HG02884 (cell line): Measurements from ENCODE around the gene FRG2C.
"Not testable (repeated sequence)": the region's sequence is repeated elsewhere in the genome, so short reads cannot be mapped to it uniquely, and the experiment has no call there.

Source experiments
- ATAC-seq: cut with Tn5 transposase; IDR thresholded peaks from one replicate; pipeline ENCODE4 v1.9.1; 2021; ENCODE audit warnings: mild to moderate bottlenecking, moderate library complexity; ENCODE audit not compliant: unreplicated experiment

Gene FRG2C

GRCh38 chr3:75668759-75669347 lies 4.7 kb downstream of the FRG2C start:
- ATAC-seq = not testable (repeated sequence)

GRCh38 chr3:75669348-75670297 lies 5.5 kb downstream of the FRG2C start:
- not testable (repeated sequence) for ATAC-seq

- ATAC-seq = not testable (repeated sequence)
These were observed 6.5 kb downstream of the FRG2C start for GRCh38 chr3:75670298-75671286.

- not testable (repeated sequence) for ATAC-seq
These were observed 7.4 kb downstream of the FRG2C start for GRCh38 chr3:75671287-75672139.

GRCh38 chr3:75672140-75672775 lies 8.1 kb downstream of the FRG2C start:
- not testable (repeated sequence) for ATAC-seq

GRCh38 chr3:75683965-75684364 lies 19.8 kb downstream of the FRG2C start:
- not testable (repeated sequence) for ATAC-seq

GRCh38 chr3:75687323-75687722 lies 23.2 kb downstream of the FRG2C start:
- no peak for ATAC-seq

- no peak for ATAC-seq
These were observed 27.9 kb downstream of the FRG2C start for GRCh38 chr3:75692061-75692460.
